MV-4-11 (cell line): ENCODE measurements around the gene PRDX1.
A peak's percentile ranks its signal among the peaks of the same experiment; 100 is the strongest.
"Not testable (repeated sequence)": the region's sequence is repeated elsewhere in the genome, so short reads cannot be mapped to it uniquely, and the experiment has no call there.

Experiments
- DNase-seq: peaks from one replicate; lab custom pipeline; 2025; lab: John Stamatoyannopoulos, UW

Gene PRDX1

GRCh38 chr1:45535988-45536766 is 14.5 kb upstream of the PRDX1 start:
- no peak for DNase-seq

DNA sequence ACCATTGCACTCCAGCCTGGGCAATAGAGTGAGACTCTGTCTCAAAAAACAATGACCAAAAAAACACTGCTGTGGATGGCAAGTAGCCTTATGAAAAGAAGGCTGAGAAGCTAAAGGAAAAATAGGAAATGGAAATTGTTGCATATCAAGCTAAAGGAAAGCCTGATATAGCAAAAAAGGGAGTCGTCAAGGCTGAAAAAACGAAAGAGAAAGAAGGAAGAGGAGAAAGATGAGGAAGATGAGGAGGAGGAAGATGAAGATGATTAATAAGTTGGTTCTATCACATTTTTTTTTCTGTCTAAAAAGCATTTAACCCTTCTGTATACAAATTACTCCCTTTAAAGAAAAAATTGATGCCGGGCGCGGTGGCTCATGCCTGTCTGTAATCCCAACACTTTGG is 10.2 kb upstream of the PRDX1 start:
- DNase-seq: peak; percentile 65

DNA sequence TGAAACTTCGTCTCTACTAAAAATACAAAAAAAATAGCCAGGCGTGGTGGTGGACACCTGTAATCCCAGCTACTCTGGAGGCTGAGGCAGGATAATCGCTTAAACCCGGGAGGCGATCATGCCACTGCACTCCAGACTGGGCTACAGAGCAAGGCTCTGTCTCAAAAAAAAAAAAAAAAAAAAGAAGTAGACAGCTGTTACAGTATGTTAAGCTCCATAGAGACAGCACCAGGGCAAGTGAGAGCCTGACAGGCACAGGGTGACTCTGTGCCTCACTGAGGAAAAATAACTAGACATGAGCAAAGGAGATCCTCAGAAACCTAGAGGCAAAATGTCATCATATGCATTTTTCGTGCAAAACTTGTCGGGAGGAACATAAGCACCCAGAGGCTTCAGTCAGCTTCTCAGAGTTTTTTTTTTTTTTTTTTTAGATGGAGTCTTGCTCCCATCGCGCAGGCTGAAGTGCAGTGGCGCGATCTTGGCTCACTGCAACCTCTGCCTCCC is 9.0 kb upstream of the PRDX1 start:
- DNase-seq: no peak

- DNase-seq: no peak
Observed at GRCh38 chr1:45526135-45526644, 4.5 kb upstream of the PRDX1 start.

- DNase-seq: not testable (repeated sequence)
Observed at GRCh38 chr1:45523975-45524374, 2.3 kb upstream of the PRDX1 start.

DNA sequence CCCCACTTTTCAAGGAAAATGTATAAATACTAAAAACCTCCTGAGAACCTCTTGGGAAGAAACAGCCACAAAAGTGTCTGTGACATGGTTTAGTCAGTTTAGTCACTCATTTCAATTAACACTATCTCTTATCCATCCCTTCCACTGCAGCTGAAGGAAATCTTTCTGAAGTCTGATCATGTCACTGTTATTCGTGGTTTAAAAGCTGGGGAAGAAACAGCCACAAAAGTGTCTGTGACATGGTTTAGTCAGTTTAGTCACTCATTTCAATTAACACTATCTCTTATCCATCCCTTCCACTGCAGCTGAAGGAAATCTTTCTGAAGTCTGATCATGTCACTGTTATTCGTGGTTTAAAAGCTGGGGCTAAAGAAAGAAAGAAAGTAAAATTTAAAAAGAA is 1.8 kb upstream of the PRDX1 start:
- not testable (repeated sequence) for DNase-seq

GRCh38 chr1:45522324-45523104 is 830 bp upstream of the PRDX1 start:
- no peak for DNase-seq

GRCh38 chr1:45519774-45520173 is 1.9 kb downstream of the PRDX1 start:
- DNase-seq: not testable (repeated sequence)

GRCh38 chr1:45518910-45519309 is 2.8 kb downstream of the PRDX1 start:
- DNase-seq: no peak

DNA sequence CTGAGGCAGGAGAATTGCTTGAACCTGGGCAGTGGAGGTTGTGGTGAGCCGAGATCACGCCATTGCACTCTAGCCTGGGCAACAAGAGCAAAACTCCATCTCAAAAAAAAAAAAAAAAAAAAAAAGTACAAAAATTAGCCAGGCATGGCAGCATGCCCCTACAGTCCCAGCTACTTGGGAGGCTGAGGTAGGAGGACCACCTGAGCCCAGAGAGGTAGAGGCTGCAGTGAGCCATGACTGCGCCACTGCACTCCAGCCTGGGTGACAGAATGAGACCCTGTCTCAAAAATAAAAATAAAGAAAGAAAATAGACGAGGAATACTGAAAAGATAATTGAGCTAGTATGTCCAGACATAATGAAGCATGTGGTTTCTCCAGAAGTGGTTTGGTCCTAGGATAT is 3.3 kb downstream of the PRDX1 start:
- DNase-seq: not testable (repeated sequence)

- DNase-seq: no peak
Observed at GRCh38 chr1:45516465-45516864, 5.2 kb downstream of the PRDX1 start.

DNA sequence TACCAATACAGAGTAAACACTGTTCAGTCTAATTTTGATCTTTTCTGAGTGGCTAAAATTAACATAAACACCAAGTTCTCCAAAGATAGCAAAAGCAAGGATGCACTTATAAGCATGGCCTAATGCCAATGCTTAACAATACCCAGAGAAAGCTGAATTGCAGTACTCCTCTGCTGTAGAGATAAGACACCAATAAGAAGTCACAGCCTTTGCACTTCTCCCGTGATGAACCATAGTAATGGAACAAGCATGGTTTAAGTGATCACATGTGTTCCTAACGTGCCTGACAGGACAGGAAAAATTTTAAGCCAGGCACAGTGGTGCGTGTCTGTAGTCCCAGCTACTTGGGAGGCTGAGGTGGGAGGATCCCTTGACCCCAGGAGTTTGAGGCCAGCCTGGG is 5.6 kb downstream of the PRDX1 start:
- DNase-seq: no peak

- DNase-seq: peak; percentile 41
Observed at GRCh38 chr1:45513532-45514260, 8.0 kb downstream of the PRDX1 start.

DNA sequence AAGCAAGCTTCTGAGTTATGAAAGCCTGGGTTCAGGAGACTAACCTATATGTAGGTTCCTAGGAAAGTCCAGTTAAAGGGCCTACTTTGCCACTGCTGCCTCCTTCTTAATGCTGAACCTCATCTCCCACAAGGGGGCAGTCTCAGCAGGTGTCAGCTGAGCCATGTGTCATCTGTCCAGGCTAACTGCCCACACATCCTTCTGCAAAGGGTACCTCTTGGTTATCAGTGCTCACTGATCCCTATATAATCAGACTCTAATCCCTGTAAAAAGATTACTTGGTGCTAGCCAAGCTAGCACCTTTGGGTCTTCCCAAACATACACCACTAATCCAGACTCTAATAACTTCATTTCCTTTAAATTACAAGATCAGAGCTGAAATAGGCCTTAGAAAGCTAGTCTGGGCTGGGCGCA is 9.0 kb downstream of the PRDX1 start:
- DNase-seq: peak; percentile 57

DNA sequence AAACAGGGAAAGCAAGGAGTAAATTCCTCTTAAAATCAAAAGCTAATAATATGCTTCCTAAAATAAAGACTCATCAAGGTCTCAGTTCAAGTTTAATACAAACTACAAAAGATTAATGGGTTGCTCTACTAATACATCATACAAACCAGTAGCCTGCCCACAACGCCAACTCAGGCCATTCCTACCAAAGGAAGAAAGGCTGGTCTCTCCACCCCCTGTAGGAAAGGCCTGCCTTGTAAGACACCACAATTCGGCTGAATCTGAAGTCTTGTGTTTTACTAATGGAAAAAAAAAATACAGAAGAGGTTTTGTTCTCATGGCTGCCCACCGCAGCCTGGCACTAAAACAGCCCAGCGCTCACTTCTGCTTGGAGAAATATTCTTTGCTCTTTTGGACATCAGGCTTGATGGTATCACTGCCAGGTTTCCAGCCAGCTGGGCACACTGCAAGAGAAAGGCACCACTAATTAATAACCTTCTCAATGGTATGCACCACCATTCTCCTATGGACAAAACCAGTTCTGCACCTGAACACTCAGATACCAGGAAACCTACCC is 10.6 kb downstream of the PRDX1 start:
- no peak for DNase-seq

DNA sequence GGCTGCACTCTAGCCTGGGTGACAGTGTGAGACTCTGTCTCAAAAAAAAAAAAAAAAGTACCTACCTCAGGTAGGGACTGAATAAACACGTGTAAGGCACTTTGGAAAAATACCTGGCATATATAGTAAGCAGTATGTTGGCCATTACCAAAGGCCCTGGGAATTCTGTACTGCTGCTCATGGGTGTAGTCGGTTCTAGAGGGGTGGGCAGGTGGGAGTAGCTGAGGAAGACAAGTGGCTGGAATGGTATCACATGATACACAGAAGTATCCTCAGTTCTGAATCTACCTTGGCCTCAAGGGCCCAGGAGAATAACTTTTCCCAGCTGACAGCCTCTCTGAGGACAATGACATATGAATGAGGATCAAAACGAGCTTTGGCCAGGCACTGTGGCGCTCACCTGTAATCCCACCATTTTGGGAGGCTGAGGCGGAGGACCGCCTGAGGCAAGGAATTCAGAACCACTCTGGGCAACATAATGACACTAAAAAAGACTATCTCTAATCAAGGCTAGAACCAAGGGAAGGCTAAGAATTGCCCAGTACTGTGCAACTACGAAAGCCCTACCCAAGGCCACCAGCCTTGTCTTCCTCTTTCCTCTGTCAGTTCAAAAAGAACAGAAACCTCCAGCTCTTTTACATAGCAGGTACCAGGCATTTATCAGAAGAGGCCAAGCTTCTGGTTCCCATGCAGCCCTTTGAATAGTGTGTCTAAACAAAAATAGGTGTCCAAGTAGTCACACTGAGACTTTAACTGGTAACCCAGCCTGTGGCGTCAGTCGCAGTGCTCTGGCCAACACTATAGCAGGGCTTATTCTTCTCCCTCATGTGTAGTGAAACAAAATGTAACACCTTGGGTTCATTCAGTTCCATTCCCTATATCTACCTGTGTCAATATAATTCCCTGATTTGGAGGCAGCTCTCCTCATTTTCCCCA is 11.4 kb downstream of the PRDX1 start:
- DNase-seq: no peak

- DNase-seq: no peak
Observed at GRCh38 chr1:45508295-45509151, 13.2 kb downstream of the PRDX1 start.

DNA sequence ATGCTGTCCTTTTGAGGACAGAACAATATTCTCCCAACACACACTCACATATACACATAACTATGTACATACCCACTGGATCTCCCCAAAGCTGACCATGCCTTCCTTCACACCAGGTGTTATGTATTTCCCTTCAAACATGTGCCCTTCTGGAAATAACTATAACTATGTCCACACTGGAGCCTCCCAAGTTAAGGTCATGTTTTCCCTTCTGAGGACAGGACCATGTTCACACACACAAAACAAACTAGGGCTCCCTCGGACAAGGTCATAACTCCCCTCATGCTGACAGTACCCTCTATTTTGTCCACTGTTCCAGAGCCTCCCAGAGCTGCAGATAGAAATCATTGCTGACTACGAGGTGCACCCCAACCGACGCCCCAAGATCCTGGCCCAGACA is 13.8 kb downstream of the PRDX1 start:
- DNase-seq: no peak

- no peak for DNase-seq
Observed at GRCh38 chr1:45507195-45507594, 14.5 kb downstream of the PRDX1 start.
